Measurements from ENCODE around the gene SERGEF. TPM values are rescaled to one million over a fixed set of nuclear protein-coding genes. Genes with fewer than 3 reads are reported as not detected.

The SERGEF gene
- total and polyA plus RNA-seq, 12 donors = 14.8 to 105 (median 19.9) TPM

- intact Hi-C loops (cut with DNase I) = no loop called here
- 96 to 99% methylated on average over 5 of the region's 5 CpGs for WGBS, 2 donors
- Histone ChIP-seq H3K9me3 (no peaks in the 10 kb centered on the region), H3K4me1 (peaks cover 0 to 11% (median 6%) of the 10 kb centered on the region in 9 donors), H3K4me3 (no peak overlapping the region), H3K27me3 (no peaks in the 10 kb centered on the region), H3K36me3 (no peaks in the 10 kb centered on the region), H3K27ac (no peak overlapping the region)
- DNase-seq (no peak), ATAC-seq (no peak)
- no peak for TF ChIP-seq CTCF (IDR thresholded peaks at IDR 0.05)
These were observed 120.4 kb downstream of the SERGEF start for GRCh38 chr11:17892409-17892808.

- DNase-seq (no peak), ATAC-seq (no peak)
- Histone ChIP-seq H3K4me1 (peaks cover 0 to 10% (median 6%) of the 10 kb centered on the region in 9 donors), H3K4me3 (no peak overlapping the region), H3K9me3 (no peaks in the 10 kb centered on the region), H3K27me3 (no peaks in the 10 kb centered on the region), H3K36me3 (no peaks in the 10 kb centered on the region), H3K27ac (no peak overlapping the region)
- no peak for TF ChIP-seq CTCF (IDR thresholded peaks at IDR 0.05)
- 92 to 96% methylated on average over 5 of the region's 5 CpGs for WGBS, 2 donors
- intact Hi-C loops (cut with DNase I) = no loop called here
These were observed 122.5 kb downstream of the SERGEF start for GRCh38 chr11:17890325-17890724.

- DNase-seq (no peak), ATAC-seq (no peak)
- H3K27me3 ChIP-seq = no peaks in the 10 kb centered on the region
- intact Hi-C loops (cut with DNase I) = no loop called here
- no peaks in the 10 kb centered on the region for H3K9me3 ChIP-seq
- H3K4me1 ChIP-seq = no peaks in the 10 kb centered on the region
- no peak for TF ChIP-seq CTCF (IDR thresholded peaks at IDR 0.05)
- H3K27ac ChIP-seq = no peak overlapping the region
- no peak overlapping the region for H3K4me3 ChIP-seq
- no peaks in the 10 kb centered on the region for H3K36me3 ChIP-seq
- 85 to 88% methylated on average over 11 of the region's 11 CpGs for WGBS, 2 donors
These were observed 125.1 kb downstream of the SERGEF start for GRCh38 chr11:17887779-17888178.

- H3K36me3 ChIP-seq = no peaks in the 10 kb centered on the region
- DNase-seq (no peak), ATAC-seq (peak in 1 of 8 donors; percentile 50)
- no peak overlapping the region for H3K4me3 ChIP-seq
- H3K4me1 ChIP-seq = no peaks in the 10 kb centered on the region
- 96 to 98% methylated on average over 27 of the region's 27 CpGs for WGBS, 2 donors
- H3K9me3 ChIP-seq = no peaks in the 10 kb centered on the region
- H3K27me3 ChIP-seq = no peaks in the 10 kb centered on the region
- TF ChIP-seq CTCF (IDR thresholded peaks at IDR 0.05) = no peak
- intact Hi-C loops (cut with DNase I) = no loop called here
- H3K27ac ChIP-seq = no peak overlapping the region
These were observed 128.9 kb downstream of the SERGEF start for GRCh38 chr11:17883946-17884345.

Measured in heart right ventricle (tissue), 16 donors.